Right lobe of liver (tissue), 6 donors: ENCODE measurements around the gene SLC25A36. TPM values are rescaled to one million over a fixed set of nuclear protein-coding genes. Genes with fewer than 3 reads are reported as not detected.

ENCODE experiments used
- ATAC-seq, 4 donors: fragments of 200-7000 bp; cut with Tn5 transposase; one replicate each; pipeline ENCODE4 v1.9.1; 2020; ENCODE audit warnings: mild to moderate bottlenecking in 4 of 4, moderate library complexity in 4 of 4
- DNase-seq, 3 donors: peaks; one replicate each; pipeline ENCODE4 v3.0.0-alpha.2; 2020
- H3K27ac ChIP-seq, 3 donors: fragments of 200-600 bp; one replicate each; pipeline ENCODE4 v1.8.0; 2022
- H3K27me3 ChIP-seq, 2 donors: fragments of 200-600 bp; one replicate each; pipeline ENCODE4 v1.8.0; 2022
- H3K36me3 ChIP-seq, 4 donors: fragments of 200-600 bp; sonication (generic) in 1 of 4; one replicate each; pipeline versions ENCODE4 v1.5.1 to v1.8.0; 2017 to 2022; ENCODE audit warnings: control low read depth in 1 of 4
- H3K4me1 ChIP-seq, 4 donors: fragments of 200-600 bp; sonication (generic) in 1 of 4; one replicate each; pipeline versions ENCODE4 v1.5.1 to v1.8.0; 2017 to 2022; ENCODE audit warnings: control low read depth in 1 of 4
- H3K4me3 ChIP-seq, 3 donors: fragments of 200-600 bp; one replicate each; pipeline ENCODE4 v1.8.0; 2022
- H3K9me3 ChIP-seq, 4 donors: fragments of 200-600 bp; sonication (generic) in 1 of 4; one replicate each; pipeline versions ENCODE4 v1.5.1 to v1.8.0; 2017 to 2022; ENCODE audit warnings: control low read depth in 1 of 4
- POLR2A ChIP-seq: fragments of 450-650 bp; IDR thresholded peaks from one replicate; pipeline ENCODE4 v1.6.1; 2017; ENCODE audit warnings: antibody characterized with exemption, mild to moderate bottlenecking
- WGBS: methylation state at CpG from one replicate; pipeline ENCODE4 v1.1.6; 2018; ENCODE audit warnings: low coverage, low lambda C conversion rate; ENCODE audit not compliant: insufficient coverage; ENCODE audit errors: missing lambda C conversion rate; 5-methylcytosine and 5-hydroxymethylcytosine counted together
- intact Hi-C, 2 donors: fragments of 100-400 bp; cut with DNase I; formaldehyde crosslinking; loops; one replicate each; pipeline versions ENCODE4 v1.11.2 to v1.14.1; 2022
- total RNA-seq, 6 experiments: library from RNA; depleted of rRNA in 2 of 6; stranded (reverse); fragments of >200 nt in 2 of 6; fragmentation: NEBNext Ultra II Directional in 3 of 6; extraction: Animal tissue kit (Norgen Biotek cat#: 25700) in 3 of 6; gene quantifications; one replicate each; pipeline versions ENCODE4 v1.1.0 to v1.2.4, GENCODE V29; 2016 to 2023
- TF ChIP-seq, protein P1 (sequence below), 4 donors: fragments of 200-600 bp in 3 of 4; fragments of 450-650 bp in 1 of 4; IDR thresholded peaks; one replicate each; pipeline versions ENCODE4 v1.5.1 to v1.8.0; 2016 to 2022; ENCODE audit warnings: antibody characterized with exemption in 4 of 4, mild to moderate bottlenecking in 2 of 4
- donor health status: DM: no; HTN: yes; CAD: no.
- donor health status: DM: no; HTN: no; CAD: no.
- donor health status: DM: no; HTN: no; CAD: no.
- donor health status: DM: no; HTN: yes; CAD: no.
- donor health status: DM: no; HTN: yes; CAD: no.

SLC25A36 gene
- total RNA-seq, 6 experiments from 2014 or later = 2.8 to 6.0 (median 5.1) TPM

DNA sequence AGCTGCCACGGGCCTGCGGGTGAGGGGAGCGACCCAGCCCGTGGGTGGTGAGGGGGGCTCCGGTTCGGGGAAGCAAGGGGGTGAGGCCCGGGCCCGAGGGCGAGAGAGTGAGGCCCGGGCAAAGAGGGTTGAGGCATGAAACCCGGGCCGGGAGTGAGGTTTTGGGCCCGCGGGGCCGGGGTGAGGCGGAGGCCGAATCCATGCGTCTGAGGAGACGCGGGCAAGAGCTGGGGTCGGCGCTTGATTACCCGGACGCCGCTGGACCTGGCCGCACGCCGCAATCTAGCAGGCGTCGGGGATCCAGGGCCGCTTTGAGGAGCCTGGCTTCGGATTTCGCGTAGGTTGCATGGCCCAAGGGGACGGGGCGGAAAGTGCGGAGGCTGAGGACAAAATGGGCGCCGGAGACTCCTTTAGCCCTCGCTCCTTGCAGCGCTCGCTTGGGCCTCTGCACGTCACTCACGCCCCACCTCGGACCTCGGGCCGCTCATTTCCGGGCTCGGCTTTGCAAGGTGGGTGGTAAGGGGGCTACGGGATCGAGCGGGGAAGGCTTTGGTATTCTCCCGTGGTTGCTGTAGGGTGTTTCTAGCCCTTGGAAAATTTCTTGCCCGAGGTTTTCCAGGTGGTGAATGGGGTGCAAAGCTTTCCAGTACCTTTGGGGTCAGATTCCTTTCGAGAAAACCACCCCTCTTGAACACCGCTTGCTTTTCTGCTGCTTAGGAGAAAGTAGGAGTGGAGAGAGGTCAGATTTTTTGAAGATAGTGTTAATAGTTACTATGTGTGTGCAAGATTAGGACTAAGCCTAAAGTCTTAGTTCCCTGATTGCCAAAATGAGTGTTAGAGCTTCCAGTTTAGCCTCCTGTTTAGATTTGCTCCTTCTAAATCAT is 827 bp downstream of the SLC25A36 start:
- intact Hi-C loops = no loop called here
- TF ChIP-seq, protein P1, sequence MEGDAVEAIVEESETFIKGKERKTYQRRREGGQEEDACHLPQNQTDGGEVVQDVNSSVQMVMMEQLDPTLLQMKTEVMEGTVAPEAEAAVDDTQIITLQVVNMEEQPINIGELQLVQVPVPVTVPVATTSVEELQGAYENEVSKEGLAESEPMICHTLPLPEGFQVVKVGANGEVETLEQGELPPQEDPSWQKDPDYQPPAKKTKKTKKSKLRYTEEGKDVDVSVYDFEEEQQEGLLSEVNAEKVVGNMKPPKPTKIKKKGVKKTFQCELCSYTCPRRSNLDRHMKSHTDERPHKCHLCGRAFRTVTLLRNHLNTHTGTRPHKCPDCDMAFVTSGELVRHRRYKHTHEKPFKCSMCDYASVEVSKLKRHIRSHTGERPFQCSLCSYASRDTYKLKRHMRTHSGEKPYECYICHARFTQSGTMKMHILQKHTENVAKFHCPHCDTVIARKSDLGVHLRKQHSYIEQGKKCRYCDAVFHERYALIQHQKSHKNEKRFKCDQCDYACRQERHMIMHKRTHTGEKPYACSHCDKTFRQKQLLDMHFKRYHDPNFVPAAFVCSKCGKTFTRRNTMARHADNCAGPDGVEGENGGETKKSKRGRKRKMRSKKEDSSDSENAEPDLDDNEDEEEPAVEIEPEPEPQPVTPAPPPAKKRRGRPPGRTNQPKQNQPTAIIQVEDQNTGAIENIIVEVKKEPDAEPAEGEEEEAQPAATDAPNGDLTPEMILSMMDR (IDR thresholded peaks at IDR 0.05) = no peak
- TF ChIP-seq POLR2A = no peak

DNA sequence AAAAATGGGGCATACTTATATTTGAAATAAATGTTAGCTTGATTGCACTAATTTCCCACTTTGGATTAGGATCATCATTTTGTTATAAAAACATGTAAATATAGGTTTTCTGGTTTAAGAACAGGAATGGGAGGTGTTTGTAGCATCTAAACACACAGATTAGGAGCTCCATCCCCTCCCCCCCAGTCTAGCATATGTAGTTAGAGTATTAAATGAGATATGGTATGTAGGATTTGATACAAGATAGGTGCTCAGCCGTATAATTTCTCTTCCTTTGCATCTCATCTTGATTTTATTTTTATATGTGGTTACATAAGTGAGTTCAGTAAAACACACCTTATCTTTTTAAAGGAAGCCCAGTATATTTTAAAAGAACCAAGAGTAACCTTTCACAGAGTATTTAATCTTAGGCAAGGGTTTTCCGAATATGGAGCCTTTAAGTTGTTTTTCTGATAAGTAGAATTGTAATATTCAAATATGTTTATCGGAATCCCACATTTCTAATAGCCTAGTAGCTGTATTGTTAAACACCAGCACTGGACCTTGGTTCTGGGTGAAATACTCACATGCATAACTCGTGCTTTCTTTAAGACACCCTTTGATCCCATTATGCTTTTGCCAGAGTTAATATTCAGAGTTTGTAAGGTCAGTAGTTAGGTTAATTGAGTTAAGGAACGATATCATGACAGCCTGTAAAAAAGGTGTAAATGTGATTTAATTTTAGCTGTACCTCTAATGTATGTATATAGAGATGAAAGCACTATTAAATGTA is 2.3 kb downstream of the SLC25A36 start:
- intact Hi-C loops = no loop called here
- no peak for DNase-seq
- peaks cover 0 to 4% (median 0%) of the 10 kb centered on the region in 4 donors for H3K4me1 ChIP-seq
- peaks cover 0 to 49% of the 10 kb centered on the region in 2 donors for H3K27me3 ChIP-seq
- 54% methylated on average over 5 of the region's 5 CpGs for WGBS
- H3K27ac ChIP-seq = no peak overlapping the region
- ATAC-seq = no peak
- H3K9me3 ChIP-seq = no peaks in the 10 kb centered on the region
- H3K36me3 ChIP-seq = no peaks in the 10 kb centered on the region
- no peak for TF ChIP-seq POLR2A
- TF ChIP-seq, protein P1 (IDR thresholded peaks at IDR 0.05) = no peak
- no peak overlapping the region for H3K4me3 ChIP-seq

More for the DNA sequence above, 827 bp downstream of the SLC25A36 start:
- Histone ChIP-seq H3K36me3 (no peaks in the 10 kb centered on the region), H3K27me3 (peaks cover 0 to 54% of the 10 kb centered on the region in 2 donors), H3K4me1 (peaks cover 0 to 4% (median 0%) of the 10 kb centered on the region in 4 donors), H3K27ac (peak overlapping the region; percentile 72 to 87 (median 76)), H3K9me3 (no peaks in the 10 kb centered on the region), H3K4me3 (peak overlapping the region; percentile 38 to 52 (median 50))
- 5% methylated on average over 5 of the region's 56 CpGs for WGBS
- DNase-seq = peak in 2 of 3 donors; percentile 45 to 64
- peak; percentile 53 to 62 (median 58) for ATAC-seq

DNA sequence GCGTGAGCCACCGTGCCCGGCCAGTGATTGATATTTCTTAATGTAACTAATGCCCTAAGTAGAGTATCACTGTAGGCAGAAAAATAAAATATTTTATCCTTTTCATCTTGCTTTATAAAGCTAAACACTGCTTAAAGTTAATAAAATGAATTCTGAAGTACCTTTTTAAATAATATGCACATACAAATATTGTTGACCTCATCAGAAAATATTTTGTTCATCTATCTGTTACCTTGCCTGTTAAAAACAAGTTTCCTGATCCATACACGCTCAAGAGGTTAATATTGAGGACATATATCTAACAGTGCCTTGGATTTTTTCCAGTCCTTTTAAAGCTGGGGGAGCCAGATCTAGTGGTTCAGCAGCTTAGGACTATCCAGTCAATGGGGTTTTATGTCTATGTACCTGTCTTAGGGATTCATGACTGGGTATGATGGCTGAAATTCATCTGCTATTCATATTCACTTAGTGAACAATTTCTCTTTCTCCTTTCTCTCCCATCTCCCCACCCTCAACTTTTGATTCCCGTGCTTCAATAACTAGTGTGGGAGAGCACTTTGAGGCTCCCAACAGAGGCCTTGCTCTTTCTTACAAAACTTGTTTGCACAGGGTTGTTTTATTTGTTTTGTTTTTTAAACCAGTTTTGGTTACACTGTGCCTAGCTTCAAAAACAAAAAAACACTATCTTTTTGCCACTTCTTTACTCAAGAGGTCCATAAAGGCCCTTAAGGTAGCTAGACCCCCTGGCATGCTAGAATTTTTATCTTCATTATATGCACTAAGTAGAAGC is 7.0 kb downstream of the SLC25A36 start:
- H3K27me3 ChIP-seq = peaks cover 0 to 41% of the 10 kb centered on the region in 2 donors
- DNase-seq (no peak), ATAC-seq (no peak)
- H3K36me3 ChIP-seq = no peaks in the 10 kb centered on the region
- no peaks in the 10 kb centered on the region for H3K9me3 ChIP-seq
- H3K4me3 ChIP-seq = no peak overlapping the region
- TF ChIP-seq, protein P1 (IDR thresholded peaks at IDR 0.05) = no peak
- TF ChIP-seq POLR2A = no peak
- no peaks in the 10 kb centered on the region for H3K4me1 ChIP-seq
- 91% methylated on average over 5 of the region's 5 CpGs for whole genome bisulfite sequencing
- intact Hi-C loops = no loop called here
- no peak overlapping the region for H3K27ac ChIP-seq

DNA sequence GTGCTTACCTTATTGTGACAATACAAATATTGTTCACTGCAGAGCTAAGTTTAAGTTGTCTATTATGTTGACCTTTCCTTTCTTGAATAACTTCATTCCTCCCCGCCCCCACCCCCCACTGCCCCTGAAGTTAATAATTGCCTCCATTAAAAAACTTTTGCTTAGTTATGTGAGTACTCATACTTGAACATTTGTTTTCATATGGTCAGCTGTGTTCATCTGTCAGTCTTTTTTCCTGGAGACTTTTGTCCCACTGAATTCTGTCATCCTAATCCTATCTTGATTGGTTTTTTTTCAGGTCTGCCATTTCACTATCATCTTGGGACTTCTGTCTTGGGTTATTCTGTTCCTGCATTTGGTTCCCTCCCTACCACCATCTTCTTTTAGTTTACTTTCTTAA is 8.5 kb downstream of the SLC25A36 start:
- Histone ChIP-seq H3K36me3 (no peaks in the 10 kb centered on the region), H3K4me1 (no peaks in the 10 kb centered on the region), H3K9me3 (no peaks in the 10 kb centered on the region), H3K27me3 (peaks cover 0 to 44% of the 10 kb centered on the region in 2 donors), H3K4me3 (no peak overlapping the region), H3K27ac (no peak overlapping the region)
- DNase-seq (no peak), ATAC-seq (no peak)
- TF ChIP-seq, protein P1 (IDR thresholded peaks at IDR 0.05) = no peak
- no peak for TF ChIP-seq POLR2A
- 57% methylated on average over 1 of the region's 1 CpG for WGBS
- intact Hi-C loops = no loop called here
